Measurements from ENCODE around the gene TMPRSS12. TPM values are rescaled to one million over a fixed set of nuclear protein-coding genes. Genes with fewer than 3 reads are reported as not detected.

Gene TMPRSS12
- total RNA-seq, 6 experiments from 2014 or later, result not detected

- DNase-seq (no peak), ATAC-seq (no peak)
- Histone ChIP-seq H3K36me3 (no peaks in the 10 kb centered on the region), H3K4me3 (no peak overlapping the region), H3K27ac (no peak overlapping the region), H3K27me3 (no peaks in the 10 kb centered on the region), H3K9me3 (no peaks in the 10 kb centered on the region), H3K4me1 (peaks cover 0 to 6% (median 0%) of the 10 kb centered on the region in 4 donors)
- intact Hi-C loops (cut with DNase I), result loop anchor here in 1 of 2 donors (10.0 kb wide), 1 partner anchor 68 kb away; the partner anchor contains the start of gene TMPRSS12
- 92% methylated on average over 2 of the region's 2 CpGs for WGBS (ENCODE audit: insufficient coverage, low coverage, low lambda C conversion rate, missing lambda C conversion rate)
- TF ChIP-seq CTCF (IDR thresholded peaks at IDR 0.05), result no peak
- no peak for TF ChIP-seq POLR2A (IDR thresholded peaks at IDR 0.05)
These were observed 70.5 kb downstream of the TMPRSS12 start for GRCh38 chr12:50913224-50913623.

- intact Hi-C loops (cut with DNase I), result loop anchor here in 1 of 2 donors (10.0 kb wide), 1 partner anchor 70 kb away; the partner anchor contains the start of gene TMPRSS12
- H3K36me3 ChIP-seq, result no peaks in the 10 kb centered on the region
- ATAC-seq (no peak), DNase-seq (no peak)
- no peak overlapping the region for H3K27ac ChIP-seq
- no peaks in the 10 kb centered on the region for H3K4me1 ChIP-seq
- 93% methylated on average over 2 of the region's 6 CpGs for WGBS (ENCODE audit: insufficient coverage, low coverage, low lambda C conversion rate, missing lambda C conversion rate)
- H3K9me3 ChIP-seq, result no peaks in the 10 kb centered on the region
- H3K27me3 ChIP-seq, result no peaks in the 10 kb centered on the region
- no peak overlapping the region for H3K4me3 ChIP-seq
- no peak for TF ChIP-seq POLR2A (IDR thresholded peaks at IDR 0.05)
- TF ChIP-seq CTCF (IDR thresholded peaks at IDR 0.05), result no peak
These were observed 72.3 kb downstream of the TMPRSS12 start for GRCh38 chr12:50914872-50915484.

GRCh38 chr12:50916292-50916691, 73.6 kb downstream of the TMPRSS12 start:
- no peak for DNase-seq
- intact Hi-C loops (cut with DNase I), result loop anchor here in 1 of 2 donors (10.0 kb wide), 1 partner anchor 71 kb away; the partner anchor contains the start of gene TMPRSS12
- H3K36me3 ChIP-seq, result no peaks in the 10 kb centered on the region
- H3K4me1 ChIP-seq, result no peaks in the 10 kb centered on the region
- 71% methylated on average over 1 of the region's 3 CpGs for WGBS (ENCODE audit: insufficient coverage, low coverage, low lambda C conversion rate, missing lambda C conversion rate)
- H3K27ac ChIP-seq, result no peak overlapping the region
- no peak overlapping the region for H3K4me3 ChIP-seq
- TF ChIP-seq CTCF (IDR thresholded peaks at IDR 0.05) (no peak), POLR2A (IDR thresholded peaks at IDR 0.05) (no peak)
- no peaks in the 10 kb centered on the region for H3K9me3 ChIP-seq
- H3K27me3 ChIP-seq, result no peaks in the 10 kb centered on the region
- ATAC-seq, result no peak

- Histone ChIP-seq H3K4me1 (peaks cover 0 to 20% (median 9%) of the 10 kb centered on the region in 4 donors), H3K27me3 (no peaks in the 10 kb centered on the region), H3K4me3 (no peak overlapping the region), H3K27ac (no peak overlapping the region), H3K36me3 (no peaks in the 10 kb centered on the region), H3K9me3 (no peaks in the 10 kb centered on the region)
- TF ChIP-seq CTCF (IDR thresholded peaks at IDR 0.05) (no peak), POLR2A (IDR thresholded peaks at IDR 0.05) (no peak)
- ATAC-seq (no peak), DNase-seq (no peak)
- intact Hi-C loops (cut with DNase I), result loop anchor here in 1 of 2 donors (10.0 kb wide), 1 partner anchor 74 kb away; the partner anchor contains the start of gene TMPRSS12
- 71% methylated on average over 4 of the region's 5 CpGs for WGBS (ENCODE audit: insufficient coverage, low coverage, low lambda C conversion rate, missing lambda C conversion rate)
These were observed 76.0 kb downstream of the TMPRSS12 start for GRCh38 chr12:50918584-50919316.
